ENCODE measurements around the gene COL27A1. TPM values are rescaled to one million over a fixed set of nuclear protein-coding genes. Genes with fewer than 3 reads are reported as not detected.

The COL27A1 gene
- polyA plus RNA-seq, 2 of the 4 experiments (the other 2 are of a cell fraction) = 6.9 to 20.6 TPM

DNA sequence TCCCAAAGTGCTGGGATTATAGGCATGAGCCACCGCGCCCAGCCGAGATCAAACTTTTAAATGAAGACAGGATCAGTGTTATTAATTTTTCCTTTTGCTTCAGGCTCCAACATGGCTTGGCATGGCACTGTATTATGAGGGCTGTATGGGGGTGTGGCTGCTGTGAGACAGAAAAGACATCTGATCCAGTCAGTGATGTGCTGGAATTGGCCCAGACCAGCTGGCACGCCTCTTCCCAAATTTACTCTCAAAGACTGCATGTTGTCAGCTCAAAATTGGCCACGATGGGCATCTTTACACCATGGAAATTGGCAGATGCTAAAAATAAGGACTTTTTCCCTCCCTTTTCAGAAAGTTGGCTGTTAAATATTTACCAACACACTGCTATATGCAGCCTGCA is 12.1 kb upstream of the COL27A1 start:
- H3K4me1 ChIP-seq = 0 out of 3 replicates have a peak, but pooled peaks cover 7% of the 10 kb centered on the region
- FAIRE-seq (no peak), DNase-seq (ENCODE audit: low read depth in 1 of 2, low spot score in 1 of 2) (no peak), ATAC-seq (no peak)
- POLR2A ChIA-PET = no interaction called here
- no peaks in the 10 kb centered on the region for H3K9me3 ChIP-seq
- H3K4me2 ChIP-seq = no peak overlapping the region
- WGBS (ENCODE audit: missing lambda C conversion rate) = 83% methylated on average over 5 of the region's 5 CpGs
- TF ChIP-seq TFCP2L1 (CRISPR knock-in tag; IDR thresholded peaks at IDR 0.05) (no peak), NR3C1 (IDR thresholded peaks at IDR 0.05) (no peak), KDM1A (IDR thresholded peaks at IDR 0.05; ENCODE audit: low read depth) (no peak), HOXB13 (CRISPR knock-in tag; IDR thresholded peaks at IDR 0.05; ENCODE audit: low read depth) (no peak), RCOR1 (IDR thresholded peaks at IDR 0.05; ENCODE audit: low read depth, low read length) (no peak), SMC3 (IDR thresholded peaks at IDR 0.05) (no peak)
- TF ChIP-seq, protein P1, sequence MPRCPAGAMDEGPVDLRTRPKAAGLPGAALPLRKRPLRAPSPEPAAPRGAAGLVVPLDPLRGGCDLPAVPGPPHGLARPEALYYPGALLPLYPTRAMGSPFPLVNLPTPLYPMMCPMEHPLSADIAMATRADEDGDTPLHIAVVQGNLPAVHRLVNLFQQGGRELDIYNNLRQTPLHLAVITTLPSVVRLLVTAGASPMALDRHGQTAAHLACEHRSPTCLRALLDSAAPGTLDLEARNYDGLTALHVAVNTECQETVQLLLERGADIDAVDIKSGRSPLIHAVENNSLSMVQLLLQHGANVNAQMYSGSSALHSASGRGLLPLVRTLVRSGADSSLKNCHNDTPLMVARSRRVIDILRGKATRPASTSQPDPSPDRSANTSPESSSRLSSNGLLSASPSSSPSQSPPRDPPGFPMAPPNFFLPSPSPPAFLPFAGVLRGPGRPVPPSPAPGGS (IDR thresholded peaks at IDR 0.05) = no peak
- no peak overlapping the region for H3K4me3 ChIP-seq
- no peak overlapping the region for H3K27ac ChIP-seq
- CTCF ChIA-PET = interaction anchor here (1.3 to 11.7 kb wide), 4 partner anchors 12 to 462 kb away, joined by 3 to 98 read pairs (median 50); partner anchors contain the start of gene COL27A1

DNA sequence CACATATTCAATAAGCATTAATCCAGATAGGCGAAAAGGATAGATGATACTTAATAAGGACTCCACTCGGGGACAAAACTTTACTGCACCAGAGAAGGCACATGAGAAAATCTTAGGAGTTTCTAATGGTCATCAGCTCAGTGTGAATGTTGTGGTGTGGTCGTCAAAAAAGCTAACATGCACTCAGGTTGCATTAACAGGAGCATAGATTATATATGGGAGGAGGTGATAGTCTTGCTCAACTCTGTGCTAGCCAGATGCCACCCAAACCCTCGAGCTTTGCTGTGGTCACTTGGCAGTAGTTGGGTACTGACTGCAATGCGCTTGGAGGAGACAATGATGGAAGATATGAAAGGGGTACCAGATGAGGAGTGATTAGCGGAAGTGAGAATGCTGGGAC is 8.6 kb upstream of the COL27A1 start:
- TF ChIP-seq POLR2A (IDR thresholded peaks at IDR 0.05; ENCODE audit: low read length) (no peak), RAD21 (conservative IDR thresholded peaks at IDR 0.05 in 1 of 2, IDR thresholded peaks at IDR 0.05 in 1 of 2) (no peak), JUN (IDR thresholded peaks at IDR 0.05) (no peak), HOXB13 (CRISPR knock-in tag; IDR thresholded peaks at IDR 0.05; ENCODE audit: low read depth) (no peak), GATA3 (IDR thresholded peaks at IDR 0.05; ENCODE audit: borderline replicate concordance) (no peak), RCOR1 (IDR thresholded peaks at IDR 0.05; ENCODE audit: low read depth, low read length) (no peak), ZSCAN20 (CRISPR knock-in tag; IDR thresholded peaks at IDR 0.05) (no peak), NFE2L2 (conservative IDR thresholded peaks at IDR 0.05; ENCODE audit: low read length) (no peak)
- TF ChIP-seq, protein P2, sequence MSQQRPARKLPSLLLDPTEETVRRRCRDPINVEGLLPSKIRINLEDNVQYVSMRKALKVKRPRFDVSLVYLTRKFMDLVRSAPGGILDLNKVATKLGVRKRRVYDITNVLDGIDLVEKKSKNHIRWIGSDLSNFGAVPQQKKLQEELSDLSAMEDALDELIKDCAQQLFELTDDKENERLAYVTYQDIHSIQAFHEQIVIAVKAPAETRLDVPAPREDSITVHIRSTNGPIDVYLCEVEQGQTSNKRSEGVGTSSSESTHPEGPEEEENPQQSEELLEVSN (IDR thresholded peaks at IDR 0.05; ENCODE audit: borderline replicate concordance, low read depth) = no peak
- TF ChIP-seq, protein P3, sequence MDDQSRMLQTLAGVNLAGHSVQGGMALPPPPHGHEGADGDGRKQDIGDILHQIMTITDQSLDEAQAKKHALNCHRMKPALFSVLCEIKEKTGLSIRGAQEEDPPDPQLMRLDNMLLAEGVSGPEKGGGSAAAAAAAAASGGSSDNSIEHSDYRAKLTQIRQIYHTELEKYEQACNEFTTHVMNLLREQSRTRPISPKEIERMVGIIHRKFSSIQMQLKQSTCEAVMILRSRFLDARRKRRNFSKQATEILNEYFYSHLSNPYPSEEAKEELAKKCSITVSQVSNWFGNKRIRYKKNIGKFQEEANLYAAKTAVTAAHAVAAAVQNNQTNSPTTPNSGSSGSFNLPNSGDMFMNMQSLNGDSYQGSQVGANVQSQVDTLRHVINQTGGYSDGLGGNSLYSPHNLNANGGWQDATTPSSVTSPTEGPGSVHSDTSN (IDR thresholded peaks at IDR 0.05) = no peak
- ChIA-PET CTCF (interaction anchor here (0.9 to 11.7 kb wide), 5 partner anchors 8 to 144 kb away, joined by 3 to 98 read pairs (median 9); partner anchors contain the start of gene COL27A1), POLR2A (no interaction called here)
- no peak overlapping the region for H3K4me2 ChIP-seq
- no peak overlapping the region for H3K4me3 ChIP-seq
- FAIRE-seq = no peak
- no peak for DNase-seq (ENCODE audit: low read depth in 1 of 2, low spot score in 1 of 2)
- ATAC-seq = no peak
- 45% methylated on average over 6 of the region's 6 CpGs for WGBS (ENCODE audit: missing lambda C conversion rate)
- 0 out of 3 replicates have a peak, but pooled peaks cover 5% of the 10 kb centered on the region for H3K4me1 ChIP-seq
- no peaks in the 10 kb centered on the region for H3K9me3 ChIP-seq
- no peak overlapping the region for H3K27ac ChIP-seq

DNA sequence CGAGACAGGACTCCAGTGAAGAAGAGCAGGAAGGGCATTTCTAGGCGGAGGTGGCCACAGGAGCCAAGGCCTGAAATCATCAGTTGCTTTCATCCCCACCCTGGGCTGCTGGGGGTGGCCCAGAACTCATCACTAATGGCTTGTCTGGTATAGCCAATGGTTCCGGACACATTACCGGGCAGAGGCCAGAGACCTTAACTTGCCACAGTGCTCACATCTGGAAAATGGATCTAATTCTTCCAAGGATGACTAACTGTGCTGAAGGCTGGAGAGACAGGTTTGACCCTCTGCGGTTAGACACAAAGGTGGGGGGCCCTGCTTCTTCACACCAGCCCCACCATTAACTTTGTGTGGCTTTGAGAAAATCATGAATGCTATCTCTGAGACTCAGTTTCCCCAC is 6.2 kb upstream of the COL27A1 start:
- 0 out of 3 replicates have a peak, but pooled peaks cover 4% of the 10 kb centered on the region for H3K4me1 ChIP-seq
- DNase-seq (ENCODE audit: low read depth in 1 of 2, low spot score in 1 of 2) (no peak), ATAC-seq (no peak), FAIRE-seq (no peak)
- no peaks in the 10 kb centered on the region for H3K9me3 ChIP-seq
- H3K4me2 ChIP-seq = no peak overlapping the region
- TF ChIP-seq FOSB (CRISPR knock-in tag; IDR thresholded peaks at IDR 0.05) (no peak), CEBPB (IDR thresholded peaks at IDR 0.05) (no peak), ZSCAN20 (CRISPR knock-in tag; IDR thresholded peaks at IDR 0.05) (no peak), ESRRA (IDR thresholded peaks at IDR 0.05; ENCODE audit: borderline replicate concordance, low read length) (no peak), NFE2L2 (conservative IDR thresholded peaks at IDR 0.05; ENCODE audit: low read length) (no peak), HEYL (CRISPR knock-in tag; IDR thresholded peaks at IDR 0.05) (no peak), CBX8 (IDR thresholded peaks at IDR 0.05) (no peak), TP53 (CRISPR knock-in tag; IDR thresholded peaks at IDR 0.05) (no peak), ZNF302 (CRISPR knock-in tag; IDR thresholded peaks at IDR 0.05) (no peak), FOXS1 (CRISPR knock-in tag; IDR thresholded peaks at IDR 0.05) (no peak), MAZ (IDR thresholded peaks at IDR 0.05; ENCODE audit: borderline replicate concordance, low read depth, low read length) (no peak), SMC3 (IDR thresholded peaks at IDR 0.05) (no peak), CHD4 (IDR thresholded peaks at IDR 0.05; ENCODE audit: borderline replicate concordance) (no peak), HOXA7 (CRISPR knock-in tag; IDR thresholded peaks at IDR 0.05) (no peak), NR3C1 (IDR thresholded peaks at IDR 0.05) (no peak), ZC3H11A (IDR thresholded peaks at IDR 0.05) (no peak)
- TF ChIP-seq, protein P4, sequence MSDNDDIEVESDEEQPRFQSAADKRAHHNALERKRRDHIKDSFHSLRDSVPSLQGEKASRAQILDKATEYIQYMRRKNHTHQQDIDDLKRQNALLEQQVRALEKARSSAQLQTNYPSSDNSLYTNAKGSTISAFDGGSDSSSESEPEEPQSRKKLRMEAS (IDR thresholded peaks at IDR 0.05) = no peak
- TF ChIP-seq, protein P3 (IDR thresholded peaks at IDR 0.05) = no peak
- H3K27ac ChIP-seq = no peak overlapping the region
- H3K4me3 ChIP-seq = no peak overlapping the region
- CTCF ChIA-PET = interaction anchor here (3.6 to 14.2 kb wide), 3 partner anchors 41 to 143 kb away, joined by 25 to 181 read pairs (median 28); no protein-coding TSS in a partner anchor
- WGBS (ENCODE audit: missing lambda C conversion rate) = 90% methylated on average over 5 of the region's 5 CpGs
- POLR2A ChIA-PET = no interaction called here

Measured in A549 (cell line).